Naive thymus-derived CD8-positive, alpha-beta T cell (primary cell): ENCODE measurements around the gene PLXNA3. TPM values are rescaled to one million over a fixed set of nuclear protein-coding genes. Genes with fewer than 3 reads are reported as not detected.

ENCODE experiments used
- microRNA-seq: library from miRNA; unstranded; fragments of <30 nt; microRNA quantifications from one replicate; pipeline ENCODE4 v1.2.0, GENCODE V29; 2022; ENCODE audit warnings: borderline microRNAs expressed
- polyA plus RNA-seq, 3 donors: library from polyadenylated mRNA; unstranded; fragments of 300-500 nt; fragmentation: Illumina TruSeq; gene quantifications; one replicate each; pipeline ENCODE4 v1.2.3, GENCODE V29; 2021
- total RNA-seq, 8 experiments: library from RNA in 2 of 8; stranded (reverse) in 2 of 8; gene quantifications; one replicate each; pipeline ENCODE4 v1.2.3 and lab custom pipeline; 2021 to 2026

Gene PLXNA3
- total and polyA plus RNA-seq, 5 experiments from 2014 or later, result 0.27 to 50.4 (median 0.67) TPM

Small RNAs within 50 kb of the gene (microRNA-seq; reads per million reads assigned to microRNA genes)
- not detected for gene MIR6858

Other genes with a start within 250 kb of the PLXNA3 start
- gene OPN1MW2, start 238.5 kb upstream of the PLXNA3 start, total RNA-seq, result not detected
- not detected for gene OPN1MW2, start 238.5 kb upstream of the PLXNA3 start, polyA plus RNA-seq
- not detected for gene OPN1MW3, start 200.7 kb upstream of the PLXNA3 start, total RNA-seq
- not detected for gene OPN1MW3, start 200.7 kb upstream of the PLXNA3 start, polyA plus RNA-seq
- gene TEX28, start 163.2 kb upstream of the PLXNA3 start, total RNA-seq, result not detected
- not detected for gene TEX28, start 163.2 kb upstream of the PLXNA3 start, polyA plus RNA-seq
- 1 to 10 TPM; 1.1 to 2.2 TPM for gene TKTL1, start 162.5 kb upstream of the PLXNA3 start, total RNA-seq
- 10 to 100 TPM; 38.8 to 56.4 (median 39.0) TPM for gene TKTL1, start 162.5 kb upstream of the PLXNA3 start, polyA plus RNA-seq
- 100 to 1,000 TPM; 613 to 633 TPM for gene FLNA, start 83.6 kb upstream of the PLXNA3 start, total RNA-seq
- 100 to 1,000 TPM; 156 to 341 (median 169) TPM for gene FLNA, start 83.6 kb upstream of the PLXNA3 start, polyA plus RNA-seq
- gene EMD, start 79.0 kb upstream of the PLXNA3 start, total RNA-seq, result 10 to 100 TPM; 90.4 to 95.4 TPM
- gene EMD, start 79.0 kb upstream of the PLXNA3 start, polyA plus RNA-seq, result 10 to 100 TPM; 35.5 to 37.1 (median 35.7) TPM
- gene RPL10, start 59.9 kb upstream of the PLXNA3 start, total RNA-seq, result 1,000 to 10,000 TPM; 4,733 to 4,862 TPM
- gene RPL10, start 59.9 kb upstream of the PLXNA3 start, polyA plus RNA-seq, result 1,000 to 10,000 TPM; 5,585 to 7,081 (median 6,663) TPM
- 10 to 100 TPM; 16.6 to 19.9 TPM for gene DNASE1L1, start 49.0 kb upstream of the PLXNA3 start, total RNA-seq
- gene DNASE1L1, start 49.0 kb upstream of the PLXNA3 start, polyA plus RNA-seq, result 10 to 100 TPM; 12.7 to 15.3 (median 12.8) TPM
- gene TAFAZZIN, start 46.7 kb upstream of the PLXNA3 start, total RNA-seq, result 100 to 1,000 TPM; 111 to 112 TPM
- 10 to 100 TPM; 29.3 to 39.8 (median 37.8) TPM for gene TAFAZZIN, start 46.7 kb upstream of the PLXNA3 start, polyA plus RNA-seq
- gene ATP6AP1, start 29.6 kb upstream of the PLXNA3 start, total RNA-seq, result 10 to 100 TPM; 51.9 to 52.5 TPM
- gene ATP6AP1, start 29.6 kb upstream of the PLXNA3 start, polyA plus RNA-seq, result 100 to 1,000 TPM in 1 of 3 donors, 10 to 100 TPM in 2; 84.7 to 111 (median 90.2) TPM
- 100 to 1,000 TPM; 169 to 185 TPM for gene GDI1, start 21.1 kb upstream of the PLXNA3 start, total RNA-seq
- gene GDI1, start 21.1 kb upstream of the PLXNA3 start, polyA plus RNA-seq, result 10 to 100 TPM; 18.3 to 32.1 (median 21.0) TPM
- 10 to 100 TPM; 49.2 TPM for gene FAM50A, start 14.1 kb upstream of the PLXNA3 start, total RNA-seq
- gene FAM50A, start 14.1 kb upstream of the PLXNA3 start, polyA plus RNA-seq, result 10 to 100 TPM; 25.1 to 45.6 (median 40.4) TPM
- gene LAGE3, start 21.0 kb downstream of the PLXNA3 start, total RNA-seq, result 10 to 100 TPM; 18.6 to 23.3 TPM
- 10 to 100 TPM; 62.6 to 81.8 (median 72.7) TPM for gene LAGE3, start 21.0 kb downstream of the PLXNA3 start, polyA plus RNA-seq
- gene UBL4A, start 28.3 kb downstream of the PLXNA3 start, total RNA-seq, result 10 to 100 TPM; 29.0 to 30.9 TPM
- gene UBL4A, start 28.3 kb downstream of the PLXNA3 start, polyA plus RNA-seq, result 10 to 100 TPM; 31.1 to 51.7 (median 37.9) TPM
- gene SLC10A3, start 32.3 kb downstream of the PLXNA3 start, total RNA-seq, result 10 to 100 TPM; 18.2 to 20.9 TPM
- 10 to 100 TPM; 30.5 to 42.3 (median 35.9) TPM for gene SLC10A3, start 32.3 kb downstream of the PLXNA3 start, polyA plus RNA-seq
- gene FAM3A, start 58.0 kb downstream of the PLXNA3 start, total RNA-seq, result 10 to 100 TPM; 66.0 to 69.4 TPM
- gene FAM3A, start 58.0 kb downstream of the PLXNA3 start, polyA plus RNA-seq, result 10 to 100 TPM; 24.3 to 33.3 (median 26.0) TPM
- 10 to 100 TPM; 58.1 to 59.4 TPM for gene G6PD, start 88.6 kb downstream of the PLXNA3 start, total RNA-seq
- gene G6PD, start 88.6 kb downstream of the PLXNA3 start, polyA plus RNA-seq, result 1 to 10 TPM; 6.9 to 7.9 (median 7.1) TPM
- gene IKBKG, start 89.3 kb downstream of the PLXNA3 start, total RNA-seq, result 10 to 100 TPM; 45.0 to 48.2 TPM
- 10 to 100 TPM; 18.4 to 24.2 (median 19.4) TPM for gene IKBKG, start 89.3 kb downstream of the PLXNA3 start, polyA plus RNA-seq
- not detected for gene CTAG1A, start 126.9 kb downstream of the PLXNA3 start, total RNA-seq
- not detected for gene CTAG1A, start 126.9 kb downstream of the PLXNA3 start, polyA plus RNA-seq
- gene CTAG1B, start 161.0 kb downstream of the PLXNA3 start, total RNA-seq, result not detected
- not detected for gene CTAG1B, start 161.0 kb downstream of the PLXNA3 start, polyA plus RNA-seq
- 10 to 100 TPM; 12.0 to 13.4 TPM for gene CTAG2, start 195.3 kb downstream of the PLXNA3 start, total RNA-seq
- gene CTAG2, start 195.3 kb downstream of the PLXNA3 start, polyA plus RNA-seq, result not detected